Common myeloid progenitor, CD34-positive (primary cell): ENCODE results near the gene INTS3.
"Not testable (repeated sequence)": the region's sequence is repeated elsewhere in the genome, so short reads cannot be mapped to it uniquely, and the experiment has no call there.

ENCODE experiments used
- CTCF ChIA-PET: fragments of 350-600 bp; sonication (Branson Sonifier 250); formaldehyde crosslinking; loops from one replicate; lab custom pipeline; 2021; ENCODE audit warnings: antibody characterized with exemption; lab: Charles Lee
- POLR2A ChIA-PET: fragments of 350-600 bp; sonication (Branson Sonifier 250); formaldehyde crosslinking; loops from one replicate; lab custom pipeline; 2021; ENCODE audit warnings: antibody characterized with exemption; lab: Charles Lee
- DNase-seq, 3 donors: peaks; one replicate each; pipeline versions ENCODE4 v3.0.0 to v3.0.0-alpha.2; 2013
- H3K27ac ChIP-seq, 2 experiments: 1 replicate in 1 of 2; 2 replicates in 1 of 2; pipeline ENCODE4 v1.7.0; 2013; ENCODE audit warnings: inconsistent platforms in 2 of 2, low read length in 2 of 2, mild to moderate bottlenecking in 2 of 2, low read depth in 1 of 2, moderate library complexity in 1 of 2; ENCODE audit not compliant: severe bottlenecking in 2 of 2, insufficient read depth in 1 of 2, poor library complexity in 1 of 2
- H3K27me3 ChIP-seq, 5 experiments: replicated peaks in 2 of 5; 1 replicate in 3 of 5; 2 replicates in 2 of 5; pipeline versions ENCODE4 v1.6.1 to v1.7.0; 2013; ENCODE audit warnings: low read length in 4 of 5, mild to moderate bottlenecking in 2 of 5, moderate library complexity in 2 of 5, inconsistent platforms in 1 of 5; ENCODE audit not compliant: insufficient read depth in 5 of 5, control insufficient read depth in 4 of 5
- H3K36me3 ChIP-seq, 4 experiments: 1 replicate in 2 of 4; 2 replicates in 2 of 4; pipeline versions ENCODE4 v1.6.1 to v1.7.0; 2013; ENCODE audit warnings: low read length in 3 of 4, control low read depth in 1 of 4, mild to moderate bottlenecking in 1 of 4; ENCODE audit not compliant: control insufficient read depth in 4 of 4, insufficient read depth in 4 of 4
- H3K4me1 ChIP-seq, 4 experiments: 1 replicate in 3 of 4; 2 replicates in 1 of 4; pipeline versions ENCODE4 v1.6.1 to v1.7.1; 2013; ENCODE audit warnings: low read length in 3 of 4, mild to moderate bottlenecking in 3 of 4, control low read depth in 1 of 4, inconsistent platforms in 1 of 4, moderate library complexity in 1 of 4; ENCODE audit not compliant: control insufficient read depth in 4 of 4, insufficient read depth in 4 of 4; ENCODE audit errors: control extremely low read depth in 1 of 4
- H3K4me3 ChIP-seq, 7 experiments: 1 replicate in 4 of 7; 2 replicates in 3 of 7; pipeline versions ENCODE4 v1.5.1 to v1.7.0; 2013; ENCODE audit warnings: mild to moderate bottlenecking in 7 of 7, low read length in 6 of 7, moderate library complexity in 6 of 7, inconsistent platforms in 2 of 7, low read depth in 2 of 7, control low read depth in 1 of 7; ENCODE audit not compliant: insufficient read depth in 4 of 7, control insufficient read depth in 1 of 7; ENCODE audit errors: extremely low read depth in 1 of 7
- H3K9me3 ChIP-seq, 5 experiments: 1 replicate in 4 of 5; 2 replicates in 1 of 5; pipeline versions ENCODE4 v1.6.1 to v1.7.1; 2013; ENCODE audit warnings: low read length in 4 of 5, mild to moderate bottlenecking in 2 of 5, inconsistent platforms in 1 of 5, low read depth in 1 of 5, moderate library complexity in 1 of 5; ENCODE audit not compliant: control insufficient read depth in 4 of 5, insufficient read depth in 2 of 5; ENCODE audit errors: control extremely low read depth in 1 of 5
- WGBS: methylation state at CpG from one replicate; pipeline ENCODE4 v1.1.5; 2013; ENCODE audit not compliant: insufficient coverage; 5-methylcytosine and 5-hydroxymethylcytosine counted together

The INTS3 gene

GRCh38 chr1:153777648-153778047, 49.8 kb downstream of the INTS3 start:
- Histone ChIP-seq H3K9me3 (no peaks in the 10 kb centered on the region), H3K27ac (no peak overlapping the region), H3K4me1 (peaks cover under 1 to 39% (median 33%) of the 10 kb centered on the region in 4 experiments), H3K36me3 (peaks cover 0 to 14% (median 10%) of the 10 kb centered on the region in 4 experiments), H3K27me3 (no peaks in the 10 kb centered on the region), H3K4me3 (no peak overlapping the region)
- POLR2A ChIA-PET, result no interaction called here
- CTCF ChIA-PET, result no interaction called here
- 98% methylated on average over 6 of the region's 7 CpGs for WGBS
- no peak for DNase-seq

GRCh38 chr1:153778051-153778823, 50.4 kb downstream of the INTS3 start:
- H3K27me3 ChIP-seq, result no peaks in the 10 kb centered on the region
- H3K4me3 ChIP-seq, result no peak overlapping the region
- no peak for DNase-seq
- ChIA-PET CTCF (interaction anchor here (0.7 to 1.1 kb wide), 2 partner anchors 94 to 208 kb away, joined by 3 read pairs; partner anchors contain the start of gene RAB13), POLR2A (no interaction called here)
- H3K4me1 ChIP-seq, result peaks cover 5 to 39% (median 36%) of the 10 kb centered on the region in 4 experiments
- WGBS, result 98% methylated on average over 13 of the region's 22 CpGs
- peaks cover 0 to 9% (median 4%) of the 10 kb centered on the region in 4 experiments for H3K36me3 ChIP-seq
- no peak overlapping the region for H3K27ac ChIP-seq
- H3K9me3 ChIP-seq, result no peaks in the 10 kb centered on the region

GRCh38 chr1:153778824-153779519, 51.1 kb downstream of the INTS3 start:
- ChIA-PET POLR2A (no interaction called here), CTCF (interaction anchor here (0.7 to 1.1 kb wide), 2 partner anchors 93 to 207 kb away, joined by 3 read pairs; partner anchors contain the start of gene RAB13)
- H3K36me3 ChIP-seq, result peaks cover 0 to 5% (median under 1%) of the 10 kb centered on the region in 4 experiments
- DNase-seq, result no peak
- peaks cover 5 to 36% (median 33%) of the 10 kb centered on the region in 4 experiments for H3K4me1 ChIP-seq
- WGBS, result over 99% methylated on average over 17 of the region's 18 CpGs
- no peak overlapping the region for H3K4me3 ChIP-seq
- no peak overlapping the region for H3K27ac ChIP-seq
- H3K9me3 ChIP-seq, result no peaks in the 10 kb centered on the region
- H3K27me3 ChIP-seq, result no peaks in the 10 kb centered on the region

- no peak overlapping the region for H3K4me3 ChIP-seq
- H3K4me1 ChIP-seq, result peaks cover 5 to 29% (median 28%) of the 10 kb centered on the region in 4 experiments
- no peaks in the 10 kb centered on the region for H3K9me3 ChIP-seq
- POLR2A ChIA-PET, result no interaction called here
- CTCF ChIA-PET, result interaction anchor here (0.9 to 1.1 kb wide), 2 partner anchors 188 to 206 kb away, joined by 3 read pairs; partner anchors contain the start of genes CREB3L4 and RAB13
- 95% methylated on average over 17 of the region's 17 CpGs for WGBS
- no peak overlapping the region for H3K27ac ChIP-seq
- no peak for DNase-seq
- H3K36me3 ChIP-seq, result peaks cover 0 to 2% (median 0%) of the 10 kb centered on the region in 4 experiments
- no peaks in the 10 kb centered on the region for H3K27me3 ChIP-seq
Observed at GRCh38 chr1:153779781-153780541, 52.1 kb downstream of the INTS3 start.

GRCh38 chr1:153780551-153780950, 52.7 kb downstream of the INTS3 start:
- DNase-seq, result no peak
- H3K4me3 ChIP-seq, result no peak overlapping the region
- peaks cover 5 to 23% (median 22%) of the 10 kb centered on the region in 4 experiments for H3K4me1 ChIP-seq
- no peaks in the 10 kb centered on the region for H3K9me3 ChIP-seq
- POLR2A ChIA-PET, result no interaction called here
- H3K27ac ChIP-seq, result no peak overlapping the region
- CTCF ChIA-PET, result interaction anchor here (0.9 kb wide), 1 partner anchor 187 kb away, joined by 3 read pairs; the partner anchor contains the start of gene CREB3L4
- 98% methylated on average over 4 of the region's 4 CpGs for WGBS
- H3K36me3 ChIP-seq, result peaks cover 0 to 2% (median 0%) of the 10 kb centered on the region in 4 experiments
- no peaks in the 10 kb centered on the region for H3K27me3 ChIP-seq

GRCh38 chr1:153782648-153783047, 54.8 kb downstream of the INTS3 start:
- H3K27me3 ChIP-seq, H3K9me3 ChIP-seq, POLR2A ChIA-PET, H3K36me3 ChIP-seq, DNase-seq: not testable (repeated sequence)
- H3K27ac ChIP-seq, result peak overlapping the region in 1 of 2 experiments; percentile 89
- H3K4me3 ChIP-seq, result peak overlapping the region in 6 of 7 experiments; percentile 64 to 83 (median 71)
- CTCF ChIA-PET, result interaction anchor here (1.1 kb wide), 1 partner anchor 21 kb away, joined by 3 read pairs; no protein-coding TSS in a partner anchor
- peaks cover 5 to 12% (median 10%) of the 10 kb centered on the region in 4 experiments for H3K4me1 ChIP-seq
- 100% methylated on average over 2 of the region's 8 CpGs for WGBS
